H1 (cell line): ENCODE results near the gene PPP1R18. TPM values are rescaled to one million over a fixed set of nuclear protein-coding genes. Genes with fewer than 3 reads are reported as not detected.

Experiments used
- CHD7 ChIP-seq: fragments of 300-600 bp; sonication (generic); IDR thresholded peaks from 2 replicates; pipeline ENCODE4 v1.7.1; 2012; ENCODE audit warnings: low read length, moderate library complexity, mild to moderate bottlenecking, inconsistent platforms; ENCODE audit not compliant: insufficient replicate concordance
- NANOG ChIP-seq: IDR thresholded peaks from 2 replicates; pipeline ENCODE4 v1.6.1; 2011; ENCODE audit warnings: low read length, low read depth, mild to moderate bottlenecking, inconsistent platforms; ENCODE audit not compliant: insufficient read depth, poor library complexity, severe bottlenecking
- SAP30 ChIP-seq: fragments of 300-600 bp; sonication (generic); IDR thresholded peaks from 2 replicates; pipeline ENCODE4 v1.7.1; 2012; ENCODE audit warnings: low read length, moderate library complexity, mild to moderate bottlenecking, inconsistent platforms; ENCODE audit not compliant: insufficient read depth, insufficient replicate concordance
- TEAD4 ChIP-seq: IDR thresholded peaks from 2 replicates; pipeline ENCODE4 v1.6.1; 2012; ENCODE audit warnings: low read depth, low read length, inconsistent platforms, mixed read lengths
- polyA plus RNA-seq, 7 experiments: library from polyadenylated mRNA; depleted of rRNA in 3 of 7; stranded (reverse) in 5 of 7; unstranded in 2 of 7; fragments of >200 nt in 5 of 7; fragments of 200-250 nt in 2 of 7; gene quantifications; 1 replicate in 5 of 7; 2 replicates in 1 of 7; 4 replicates in 1 of 7; pipeline versions ENCODE4 v1.2.1 to v1.2.3, GENCODE V29; 2011 to 2013; ENCODE audit warnings: missing spikeins in 2 of 7, mixed read lengths in 2 of 7
- total RNA-seq: library from RNA; stranded (reverse); fragmentation: NEBNext Ultra II Directional; extraction: Animal tissue kit (Norgen Biotek cat#: 25700); gene quantifications from 2 replicates; pipeline ENCODE4 v1.2.1, GENCODE V29; 2021

Gene PPP1R18
- total and polyA plus RNA-seq, 2 of the 8 experiments (the other 6 are each of a cell fraction or from before 2014, with no cell fraction given), result 25.1 to 29.1 TPM

DNA sequence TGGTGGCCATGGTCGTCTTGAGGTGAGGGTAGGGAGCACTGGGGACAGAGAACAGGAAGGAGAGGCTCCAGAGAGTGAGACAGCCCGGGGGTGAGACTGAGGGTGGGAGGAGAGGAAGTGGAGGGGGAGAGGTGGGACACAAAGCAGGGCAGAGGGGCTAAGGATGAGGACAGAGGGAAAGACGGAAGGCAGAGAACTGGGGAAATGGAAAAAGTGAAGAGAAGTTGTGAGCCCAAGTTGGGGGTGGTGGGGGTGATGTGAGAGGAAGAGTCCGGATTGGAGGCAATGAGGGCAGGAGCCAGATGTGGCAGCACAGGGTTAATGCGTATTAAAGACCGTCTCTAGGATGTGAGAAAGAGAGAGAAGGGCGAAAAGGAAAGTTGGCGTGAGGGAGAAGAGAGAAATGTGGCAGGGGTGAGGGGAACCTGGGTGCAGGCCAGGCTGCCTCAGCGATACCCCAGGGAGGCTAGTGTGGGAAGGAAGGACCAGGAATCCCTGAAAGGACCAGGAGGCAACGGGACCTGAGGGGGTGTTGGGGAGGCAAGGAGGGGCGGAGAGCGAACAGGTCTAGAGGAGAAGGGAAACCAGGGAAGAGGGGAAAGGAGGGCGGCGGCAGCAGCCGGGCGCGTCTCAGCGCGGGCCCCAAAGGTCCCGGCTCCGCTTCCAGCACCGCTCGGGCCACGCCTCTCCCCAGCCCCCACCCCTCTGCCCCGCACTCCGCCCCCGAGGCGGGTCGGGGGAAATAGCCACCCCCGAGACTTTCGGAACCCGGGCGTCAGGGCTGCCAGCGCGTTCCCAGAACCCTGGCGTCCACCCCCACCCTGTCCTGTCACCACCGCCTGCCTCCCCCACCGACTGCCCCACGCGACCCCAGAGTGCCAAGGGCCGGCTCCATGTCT lies at the start of gene PPP1R18 (continued):
- TF ChIP-seq NANOG, result no peak
- peak; percentile 30 for TF ChIP-seq SAP30
- TF ChIP-seq TEAD4, result no peak
- TF ChIP-seq CHD7, result no peak
